HepG2 (cell line): ENCODE data around the gene SLC18A2.

Experiments used
- KAT7 ChIP-seq: IDR thresholded peaks from 2 replicates; pipeline ENCODE4 v1.6.1; 2018; ENCODE audit warnings: borderline replicate concordance, missing compliant biosample characterization
- MAX ChIP-seq: IDR thresholded peaks from 2 replicates; pipeline ENCODE4 v1.6.1; 2012; ENCODE audit warnings: inconsistent platforms
- POLR2AphosphoS5 ChIP-seq: IDR thresholded peaks from 2 replicates; pipeline ENCODE4 v1.6.1; 2012; ENCODE audit warnings: low read depth, low read length
- SAFB2 ChIP-seq: sonication (generic); formaldehyde crosslinking; IDR thresholded peaks from 2 replicates; pipeline ENCODE4 v1.5.1; 2020; ENCODE audit warnings: missing genetic modification reagents, low read depth, mild to moderate bottlenecking, borderline replicate concordance
- SRF ChIP-seq: IDR thresholded peaks from 2 replicates; pipeline ENCODE4 v1.6.1; 2011; ENCODE audit warnings: mild to moderate bottlenecking, low read depth, low read length, moderate library complexity
- TAF1 ChIP-seq: sonication (generic); formaldehyde crosslinking; IDR thresholded peaks from 2 replicates; pipeline ENCODE4 v1.4.0; 2020; ENCODE audit warnings: missing genetic modification reagents
- TBL1XR1 ChIP-seq: fragments of 150-350 bp; IDR thresholded peaks from 2 replicates; pipeline ENCODE4 v1.6.1; 2014; ENCODE audit warnings: borderline replicate concordance, low read length; ENCODE audit not compliant: partially characterized antibody
- ZBTB7A ChIP-seq: sonication (generic); formaldehyde crosslinking; IDR thresholded peaks from 2 replicates; pipeline ENCODE4 v1.8.0; 2022; ENCODE audit warnings: mild to moderate bottlenecking, missing genetic modification reagents
- ZNF280B ChIP-seq: sonication (generic); formaldehyde crosslinking; IDR thresholded peaks from 2 replicates; pipeline ENCODE4 v1.5.0; 2020; ENCODE audit warnings: missing genetic modification reagents, mild to moderate bottlenecking, borderline replicate concordance
- ZNF691 ChIP-seq: sonication (generic); formaldehyde crosslinking; IDR thresholded peaks from 2 replicates; pipeline ENCODE4 v1.4.0; 2020; ENCODE audit warnings: missing genetic modification reagents, low read depth, mild to moderate bottlenecking, borderline replicate concordance
- ZNF720 ChIP-seq: sonication (generic); formaldehyde crosslinking; IDR thresholded peaks from 2 replicates; pipeline ENCODE4 v1.4.0; 2020; ENCODE audit warnings: missing genetic modification reagents
- ZNF800 ChIP-seq: sonication (generic); formaldehyde crosslinking; IDR thresholded peaks from 2 replicates; pipeline ENCODE4 v1.4.0; 2020; ENCODE audit warnings: missing genetic modification reagents

GRCh38 chr10:117197189-117197588, 43.7 kb upstream of the SLC18A2 start, which contains the start of gene KCNK18:
- TF ChIP-seq SRF (no peak), ZNF691 (CRISPR knock-in tag) (no peak), TBL1XR1 (no peak), ZBTB7A (CRISPR knock-in tag) (no peak), KAT7 (CRISPR knock-in tag) (no peak), MAX (no peak), ZNF280B (CRISPR knock-in tag) (no peak), POLR2AphosphoS5 (no peak), SAFB2 (CRISPR knock-in tag) (no peak), TAF1 (CRISPR knock-in tag) (no peak), ZNF720 (CRISPR knock-in tag) (no peak), ZNF800 (CRISPR knock-in tag) (no peak)
